Bronchial epithelial cell (primary cell): ENCODE measurements around the gene RNFT2. TPM values are rescaled to one million over a fixed set of nuclear protein-coding genes. Genes with fewer than 3 reads are reported as not detected.
A peak's percentile ranks its signal among the peaks of the same experiment; 100 is the strongest.

Experiments used
- DNase-seq: peaks from one replicate; pipeline ENCODE4 v3.0.0-alpha.2; 2010; ENCODE audit warnings: low read depth
- FAIRE-seq: peaks from 2 replicates; lab custom pipeline; 2011; peaks lifted over from hg19 to GRCh38; lab: Jason Lieb, UNC
- H3K27me3 ChIP-seq: 2 replicates; pipeline ENCODE4 v1.5.1; 2011; ENCODE audit warnings: low read length; ENCODE audit not compliant: control insufficient read depth, insufficient read depth
- H3K36me3 ChIP-seq: 2 replicates; pipeline ENCODE4 v1.5.1; 2011; ENCODE audit warnings: low read length; ENCODE audit not compliant: control insufficient read depth, insufficient read depth
- H3K4me3 ChIP-seq: 2 replicates; pipeline ENCODE4 v1.5.1; 2011; ENCODE audit warnings: mild to moderate bottlenecking, low read depth, low read length, control low read depth
- CTCF ChIP-seq: IDR thresholded peaks from 2 replicates; pipeline ENCODE4 v1.5.1; 2011; ENCODE audit warnings: mild to moderate bottlenecking, moderate library complexity, low read length, control low read depth, inconsistent platforms; ENCODE audit not compliant: insufficient read depth, severe bottlenecking
- total RNA-seq: library from RNA; depleted of rRNA; stranded (reverse); fragments of >200 nt; gene quantifications from 2 replicates; pipeline ENCODE4 v1.2.1, GENCODE V29; 2014

RNFT2 gene
- total RNA-seq = 0.26 TPM in 2 replicates

- FAIRE-seq (no peak), DNase-seq (peak; percentile 96)
- Histone ChIP-seq H3K27me3 (no peaks in the 10 kb centered on the region), H3K4me3 (peak within 1 kb of the TSS; percentile 91), H3K36me3 (peaks cover 7% of the 10 kb centered on the region)
- peak; percentile 12 for TF ChIP-seq CTCF
These were observed at the start of gene RNFT2, which contains the start of gene SPRING1 for GRCh38 chr12:116737774-116738657. Gene RNFT2, plus strand, starts transcription at chr12:116738315. Its CDS starts 2,183 bp downstream, at chr12:116740498. Gene SPRING1, minus strand, starts transcription at chr12:116738069. Its CDS starts 169 bp downstream, at chr12:116737900.

GRCh38 chr12:116689521-116689920, 48.6 kb upstream of the RNFT2 start:
- TF ChIP-seq CTCF = no peak
- H3K36me3 ChIP-seq = no peaks in the 10 kb centered on the region
- FAIRE-seq (no peak), DNase-seq (no peak)
- H3K27me3 ChIP-seq = peaks cover 11% of the 10 kb centered on the region
- no peak overlapping the region for H3K4me3 ChIP-seq

- H3K36me3 ChIP-seq = no peaks in the 10 kb centered on the region
- TF ChIP-seq CTCF = no peak
- peaks cover 15% of the 10 kb centered on the region for H3K27me3 ChIP-seq
- DNase-seq (no peak), FAIRE-seq (no peak)
- H3K4me3 ChIP-seq = no peak overlapping the region
These were observed 48.0 kb upstream of the RNFT2 start for GRCh38 chr12:116689979-116690744.

GRCh38 chr12:116691205-116691604, 46.9 kb upstream of the RNFT2 start:
- DNase-seq (no peak), FAIRE-seq (no peak)
- no peaks in the 10 kb centered on the region for H3K36me3 ChIP-seq
- TF ChIP-seq CTCF = no peak
- peaks cover 17% of the 10 kb centered on the region for H3K27me3 ChIP-seq
- no peak overlapping the region for H3K4me3 ChIP-seq

- Histone ChIP-seq H3K36me3 (no peaks in the 10 kb centered on the region), H3K4me3 (no peak overlapping the region), H3K27me3 (peaks cover 17% of the 10 kb centered on the region)
- no peak for TF ChIP-seq CTCF
- DNase-seq (no peak), FAIRE-seq (no peak)
These were observed 46.5 kb upstream of the RNFT2 start for GRCh38 chr12:116691636-116692035.
